GM23338 (cell line): Measurements from ENCODE around the gene MSH3. TPM values are rescaled to one million over a fixed set of nuclear protein-coding genes. Genes with fewer than 3 reads are reported as not detected.

Experiments
- ATAC-seq: fragments of 200-7000 bp; cut with Tn5 transposase; 3 replicates; pipeline ENCODE4 v1.9.1; 2020
- DNase-seq: peaks from one replicate; pipeline ENCODE4 v3.0.0-alpha.2; 2015; ENCODE audit warnings: low spot score
- H2AFZ ChIP-seq: fragments of 200-600 bp; sonication (generic); 2 replicates; pipeline ENCODE4 v1.8.0; 2016; ENCODE audit warnings: antibody characterized with exemption, mild to moderate bottlenecking, moderate library complexity
- H3F3A ChIP-seq: fragments of 200-600 bp; sonication (generic); replicated peaks from 2 replicates; pipeline ENCODE4 v1.8.0; 2017; ENCODE audit warnings: antibody characterized with exemption, mixed run types, low read depth
- H3K27ac ChIP-seq: fragments of 200-600 bp; sonication (generic); 2 replicates; pipeline ENCODE4 v1.6.1; 2016; ENCODE audit warnings: low read depth
- H3K27me3 ChIP-seq: fragments of 200-600 bp; sonication (generic); 2 replicates; pipeline ENCODE4 v1.8.0; 2016; ENCODE audit warnings: mild to moderate bottlenecking, mixed run types, moderate library complexity; ENCODE audit not compliant: insufficient read depth
- H3K36me3 ChIP-seq: fragments of 200-600 bp; sonication (generic); 2 replicates; pipeline ENCODE4 v1.8.0; 2016; ENCODE audit warnings: mild to moderate bottlenecking; ENCODE audit not compliant: insufficient read depth
- H3K4me1 ChIP-seq: fragments of 200-600 bp; sonication (generic); 2 replicates; pipeline ENCODE4 v1.8.0; 2016; ENCODE audit warnings: mild to moderate bottlenecking, moderate library complexity; ENCODE audit not compliant: insufficient read depth
- H3K4me2 ChIP-seq: fragments of 200-600 bp; sonication (generic); 2 replicates; pipeline ENCODE4 v1.7.1; 2017; ENCODE audit warnings: mixed run types
- H3K4me3 ChIP-seq: fragments of 200-600 bp; sonication (generic); 2 replicates; pipeline ENCODE4 v1.6.1; 2016; ENCODE audit warnings: mixed run types
- H3K79me2 ChIP-seq: fragments of 200-600 bp; sonication (generic); replicated peaks from 2 replicates; pipeline ENCODE4 v1.8.0; 2017; ENCODE audit warnings: mild to moderate bottlenecking; ENCODE audit not compliant: insufficient read depth
- H3K9me2 ChIP-seq: fragments of 200-600 bp; sonication (generic); 2 replicates; pipeline ENCODE4 v1.8.0; 2017; ENCODE audit not compliant: insufficient read depth
- H4K20me1 ChIP-seq: fragments of 200-600 bp; sonication (generic); replicated peaks from 2 replicates; pipeline ENCODE4 v1.8.0; 2017; ENCODE audit warnings: mild to moderate bottlenecking; ENCODE audit not compliant: insufficient read depth
- H3K27ac Mint-ChIP-seq: 2 replicates; pipeline ENCODE4 v1.8.0; 2020; ENCODE audit warnings: inconsistent platforms, mild to moderate bottlenecking, moderate library complexity, mixed read lengths
- H3K27me3 Mint-ChIP-seq: 3 replicates; pipeline ENCODE4 v1.8.0; 2022; ENCODE audit warnings: low read depth, mild to moderate bottlenecking, moderate library complexity, mixed read lengths, inconsistent platforms; ENCODE audit not compliant: insufficient read depth, poor library complexity
- H3K36me3 Mint-ChIP-seq: 3 replicates; pipeline ENCODE4 v1.8.0; 2021; ENCODE audit warnings: low read depth, mild to moderate bottlenecking, inconsistent platforms, moderate library complexity, mixed read lengths
- H3K4me1 Mint-ChIP-seq: 3 replicates; pipeline ENCODE4 v1.8.0; 2020; ENCODE audit warnings: mild to moderate bottlenecking, inconsistent platforms, mixed read lengths
- H3K4me3 Mint-ChIP-seq: 3 replicates; pipeline ENCODE4 v1.8.0; 2021; ENCODE audit warnings: moderate library complexity, mild to moderate bottlenecking, inconsistent platforms, mixed read lengths
- H3K9me3 Mint-ChIP-seq: 3 replicates; pipeline ENCODE4 v1.8.0; 2020; ENCODE audit warnings: moderate library complexity, mild to moderate bottlenecking, inconsistent platforms, mixed read lengths
- CREB1 ChIP-seq: fragments of 250-450 bp; sonication (Bioruptor Pico); IDR thresholded peaks from 2 replicates; pipeline ENCODE4 v1.5.0; 2020; ENCODE audit warnings: low read depth, mild to moderate bottlenecking, moderate library complexity
- ETS1 ChIP-seq: IDR thresholded peaks from 2 replicates; pipeline ENCODE4 v1.6.1; 2016; ENCODE audit warnings: antibody characterized with exemption
- EZH2 ChIP-seq: fragments of 200-600 bp; sonication (generic); IDR thresholded peaks from one replicate; pipeline ENCODE4 v1.8.0; 2017; ENCODE audit warnings: antibody characterized with exemption, mild to moderate bottlenecking, low read depth; ENCODE audit not compliant: unreplicated experiment
- EZH2phosphoT487 ChIP-seq: fragments of 200-600 bp; sonication (generic); IDR thresholded peaks from one replicate; pipeline ENCODE4 v1.8.1; 2018; ENCODE audit warnings: antibody characterized with exemption; ENCODE audit not compliant: unreplicated experiment
- REST ChIP-seq: IDR thresholded peaks from one replicate; pipeline ENCODE4 v1.6.1; 2018; ENCODE audit warnings: antibody characterized with exemption; ENCODE audit not compliant: unreplicated experiment
- STAT1 ChIP-seq: IDR thresholded peaks from one replicate; pipeline ENCODE4 v1.6.1; 2016; ENCODE audit warnings: antibody characterized with exemption; ENCODE audit not compliant: unreplicated experiment
- ZNF462 ChIP-seq: fragments of 250-450 bp; sonication (Bioruptor Pico); IDR thresholded peaks from 2 replicates; pipeline ENCODE4 v1.5.0; 2020; ENCODE audit warnings: mild to moderate bottlenecking, moderate library complexity
- polyA plus RNA-seq: library from polyadenylated mRNA; unstranded; fragments of >200 nt; fragmentation: Nextera tagmentation; extraction: Ambion mirVana; gene quantifications from 2 replicates; pipeline ENCODE4 v1.2.1, GENCODE V29; 2016
- total RNA-seq: library from RNA; depleted of rRNA; stranded (reverse); fragments of >200 nt; shearing (Covaris generic); gene quantifications from 2 replicates; pipeline ENCODE4 v1.2.3, GENCODE V29; 2014

Gene MSH3
- total and polyA plus RNA-seq, 2 experiments from 2014 or later: 13.3 to 16.6 TPM

GRCh38 chr5:80715887-80716286 lies 61.4 kb downstream of the MSH3 start:
- Mint-ChIP-seq H3K27me3 (peaks cover 13% of the 10 kb centered on the region), H3K27ac (no peak overlapping the region), H3K4me3 (no peak overlapping the region), H3K9me3 (peaks cover 11% of the 10 kb centered on the region; the same call in 1 of the 3 replicates), H3K4me1 (peaks cover 12% of the 10 kb centered on the region), H3K36me3 (peaks cover 36% of the 10 kb centered on the region)
- Histone ChIP-seq H3F3A (no peaks in the 10 kb centered on the region), H3K4me1 (0 out of 2 replicates have a peak, but pooled peaks cover 5% of the 10 kb centered on the region), H3K79me2 (no peaks in the 10 kb centered on the region), H2AFZ (no peak overlapping the region), H4K20me1 (no peaks in the 10 kb centered on the region), H3K27ac (no peak overlapping the region), H3K36me3 (no peaks in the 10 kb centered on the region), H3K4me3 (no peak overlapping the region), H3K9me2 (no peaks in the 10 kb centered on the region), H3K4me2 (no peak overlapping the region), H3K27me3 (no peaks in the 10 kb centered on the region)
- no peak for ATAC-seq
- no peak for DNase-seq
- TF ChIP-seq STAT1 (no peak), ETS1 (no peak), EZH2 (no peak), REST (no peak)

- Histone ChIP-seq H3K9me2 (no peaks in the 10 kb centered on the region), H3K27me3 (no peaks in the 10 kb centered on the region), H3K4me3 (no peak overlapping the region), H3K4me2 (no peak overlapping the region), H3K79me2 (no peaks in the 10 kb centered on the region), H3K36me3 (no peaks in the 10 kb centered on the region), H4K20me1 (no peaks in the 10 kb centered on the region), H2AFZ (no peak overlapping the region), H3K4me1 (no peaks in the 10 kb centered on the region), H3F3A (no peaks in the 10 kb centered on the region), H3K27ac (no peak overlapping the region)
- Mint-ChIP-seq H3K27me3 (peaks cover 5% of the 10 kb centered on the region), H3K36me3 (peaks cover 36% of the 10 kb centered on the region), H3K4me3 (no peak overlapping the region), H3K27ac (no peak overlapping the region), H3K9me3 (peaks cover 14% of the 10 kb centered on the region; the same call in 2 of the 3 replicates), H3K4me1 (no peaks in the 10 kb centered on the region; the same call in 2 of the 3 replicates)
- DNase-seq (no peak), ATAC-seq (no peak)
- TF ChIP-seq ETS1: no peak
- no peak for TF ChIP-seq EZH2phosphoT487
- no peak for TF ChIP-seq ZNF462 (CRISPR knock-in tag)
- TF ChIP-seq CREB1 (CRISPR knock-in tag): no peak
Observed at GRCh38 chr5:80720181-80720580, 65.7 kb downstream of the MSH3 start.
